Measurements from ENCODE around the gene ITPKB.

DNA sequence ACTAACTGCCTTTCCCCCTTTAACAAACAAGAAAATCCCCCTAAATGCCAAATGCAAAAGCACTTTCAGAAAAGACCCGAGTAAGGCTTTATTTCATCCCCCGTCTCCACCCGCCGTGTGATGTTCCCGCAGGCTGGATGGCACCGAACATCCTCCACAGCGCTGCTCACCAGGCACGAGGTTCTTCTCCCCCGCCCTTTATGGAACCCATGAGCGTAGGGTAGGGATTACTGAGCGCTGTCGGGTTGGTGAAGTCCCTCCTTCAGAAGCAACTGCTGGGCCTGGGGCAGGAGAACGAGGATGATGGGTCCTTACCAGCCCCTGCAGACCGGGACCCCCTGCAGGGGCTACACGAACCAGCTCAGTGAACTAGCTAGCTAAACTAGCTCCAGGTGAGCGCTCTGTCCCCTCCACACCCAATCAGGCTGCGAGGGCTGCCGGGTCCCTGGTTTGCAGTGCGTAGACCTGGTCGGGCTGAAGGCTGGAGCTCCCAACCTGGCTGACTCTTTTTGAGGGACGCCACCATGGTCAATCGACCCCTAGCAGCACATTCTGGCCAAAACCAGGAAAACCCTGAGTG is 80.4 kb downstream of the ITPKB start:
- TF ChIP-seq, protein P1, sequence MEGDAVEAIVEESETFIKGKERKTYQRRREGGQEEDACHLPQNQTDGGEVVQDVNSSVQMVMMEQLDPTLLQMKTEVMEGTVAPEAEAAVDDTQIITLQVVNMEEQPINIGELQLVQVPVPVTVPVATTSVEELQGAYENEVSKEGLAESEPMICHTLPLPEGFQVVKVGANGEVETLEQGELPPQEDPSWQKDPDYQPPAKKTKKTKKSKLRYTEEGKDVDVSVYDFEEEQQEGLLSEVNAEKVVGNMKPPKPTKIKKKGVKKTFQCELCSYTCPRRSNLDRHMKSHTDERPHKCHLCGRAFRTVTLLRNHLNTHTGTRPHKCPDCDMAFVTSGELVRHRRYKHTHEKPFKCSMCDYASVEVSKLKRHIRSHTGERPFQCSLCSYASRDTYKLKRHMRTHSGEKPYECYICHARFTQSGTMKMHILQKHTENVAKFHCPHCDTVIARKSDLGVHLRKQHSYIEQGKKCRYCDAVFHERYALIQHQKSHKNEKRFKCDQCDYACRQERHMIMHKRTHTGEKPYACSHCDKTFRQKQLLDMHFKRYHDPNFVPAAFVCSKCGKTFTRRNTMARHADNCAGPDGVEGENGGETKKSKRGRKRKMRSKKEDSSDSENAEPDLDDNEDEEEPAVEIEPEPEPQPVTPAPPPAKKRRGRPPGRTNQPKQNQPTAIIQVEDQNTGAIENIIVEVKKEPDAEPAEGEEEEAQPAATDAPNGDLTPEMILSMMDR (IDR thresholded peaks at IDR 0.05), result no peak
- TF ChIP-seq POLR2AphosphoS5 (IDR thresholded peaks at IDR 0.05), result peak in 3 of 4 donors; percentile 5 to 18 (median 11)
